Endodermal cell (in vitro differentiated cells): Measurements from ENCODE around the gene RUBCN. TPM values are rescaled to one million over a fixed set of nuclear protein-coding genes. Genes with fewer than 3 reads are reported as not detected.
"Not testable (repeated sequence)": the region's sequence is repeated elsewhere in the genome, so short reads cannot be mapped to it uniquely, and the experiment has no call there.

Source experiments
- DNase-seq: peaks from one replicate; pipeline ENCODE4 v3.0.0-alpha.2; 2017
- H3K27ac ChIP-seq: 2 replicates; pipeline ENCODE4 v1.5.1; 2013; ENCODE audit warnings: mild to moderate bottlenecking, low read depth, low read length, moderate library complexity
- H3K27me3 ChIP-seq: 2 replicates; pipeline ENCODE4 v1.6.1; 2013; ENCODE audit warnings: mild to moderate bottlenecking, low read length, moderate library complexity; ENCODE audit not compliant: insufficient read depth, control insufficient read depth, poor library complexity, severe bottlenecking
- H3K36me3 ChIP-seq: 2 replicates; pipeline ENCODE4 v1.7.0; 2013; ENCODE audit warnings: mild to moderate bottlenecking, low read length, moderate library complexity; ENCODE audit not compliant: control insufficient read depth, insufficient read depth
- H3K4me1 ChIP-seq: one replicate; pipeline ENCODE4 v1.7.0; 2013; ENCODE audit warnings: low read length; ENCODE audit not compliant: control insufficient read depth, insufficient read depth
- H3K4me3 ChIP-seq: 2 replicates; pipeline ENCODE4 v1.5.1; 2013; ENCODE audit warnings: mild to moderate bottlenecking, low read length, moderate library complexity
- H3K9ac ChIP-seq: 2 replicates; pipeline ENCODE4 v1.6.1; 2013; ENCODE audit warnings: mild to moderate bottlenecking, low read length, moderate library complexity; ENCODE audit not compliant: poor library complexity, severe bottlenecking; ENCODE audit errors: extremely low read depth
- H3K9me3 ChIP-seq: 2 replicates; pipeline ENCODE4 v1.6.1; 2013; ENCODE audit warnings: mild to moderate bottlenecking, low read length, moderate library complexity; ENCODE audit not compliant: control insufficient read depth
- H3K27ac Mint-ChIP-seq: 2 replicates; pipeline ENCODE4 v1.8.0; 2020; ENCODE audit warnings: mixed read lengths
- H3K27me3 Mint-ChIP-seq: 2 replicates; pipeline ENCODE4 v1.8.0; 2021; ENCODE audit warnings: mild to moderate bottlenecking, mixed read lengths; ENCODE audit not compliant: insufficient read depth
- H3K36me3 Mint-ChIP-seq: 2 replicates; pipeline ENCODE4 v1.8.0; 2020; ENCODE audit warnings: low read depth, mixed read lengths
- H3K4me1 Mint-ChIP-seq: 2 replicates; pipeline ENCODE4 v1.8.0; 2020; ENCODE audit warnings: mixed read lengths
- H3K4me3 Mint-ChIP-seq: 2 replicates; pipeline ENCODE4 v1.8.0; 2020; ENCODE audit warnings: mild to moderate bottlenecking, moderate library complexity, mixed read lengths
- H3K9me3 Mint-ChIP-seq: 2 replicates; pipeline ENCODE4 v1.8.0; 2020; ENCODE audit warnings: mild to moderate bottlenecking, mixed read lengths
- WGBS, 2 experiments: methylation state at CpG; one replicate each; pipeline versions ENCODE4 v1.1.5 to v1.1.7; 2013; ENCODE audit warnings: missing lambda C conversion rate in 2 of 2, mixed read lengths in 1 of 2; ENCODE audit not compliant: insufficient coverage in 1 of 2, insufficient read length in 1 of 2; 5-methylcytosine and 5-hydroxymethylcytosine counted together
- total RNA-seq, 2 donors: library from RNA; stranded (reverse); fragmentation: NEBNext Ultra II Directional in 1 of 2; extraction: Animal tissue kit (Norgen Biotek cat#: 25700) in 1 of 2; gene quantifications; 2 replicates in 1 of 2; 3 replicates in 1 of 2; pipeline ENCODE4 v1.2.1, GENCODE V29; 2021
- TF ChIP-seq, protein P1 (sequence below): fragments of 200-600 bp; sonication (generic); conservative IDR thresholded peaks from 2 replicates; pipeline ENCODE4 v1.5.0; 2021; ENCODE audit warnings: antibody characterized with exemption, mild to moderate bottlenecking

The RUBCN gene
- total RNA-seq, 2 donors from 2014 or later = 17.2 to 18.3 TPM

DNA sequence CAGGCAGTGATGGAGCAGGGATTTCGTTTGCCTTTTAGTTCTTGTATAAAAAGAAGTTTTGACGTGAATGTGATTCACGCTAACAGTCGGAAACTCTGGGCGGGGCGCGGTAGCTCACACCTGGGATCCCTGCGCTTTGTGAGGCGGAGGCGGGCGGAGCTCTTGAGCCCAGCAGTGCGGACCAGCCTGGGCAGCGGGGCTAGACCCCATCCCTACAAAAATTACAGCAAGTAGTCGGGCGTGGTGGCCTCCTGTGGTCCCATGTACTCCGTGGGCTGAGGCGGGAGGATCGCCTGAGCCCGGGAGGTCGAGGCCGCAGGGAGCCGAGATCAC, 81.7 kb downstream of the RUBCN start:
- not testable (repeated sequence) for H3K36me3 ChIP-seq, H3K9me3 Mint-ChIP-seq, H3K4me1 Mint-ChIP-seq, H3K27ac Mint-ChIP-seq, H3K4me3 Mint-ChIP-seq, H3K9ac ChIP-seq, H3K4me3 ChIP-seq, H3K9me3 ChIP-seq, H3K27me3 ChIP-seq, H3K27me3 Mint-ChIP-seq, H3K4me1 ChIP-seq, H3K36me3 Mint-ChIP-seq, DNase-seq, H3K27ac ChIP-seq
- no CpG with 5 or more reads among the region's 22 CpGs for WGBS, 2 experiments

GRCh38 chr3:197654090-197654997, 82.4 kb downstream of the RUBCN start:
- not testable (repeated sequence) for H3K27me3 Mint-ChIP-seq, H3K36me3 Mint-ChIP-seq, H3K9me3 ChIP-seq, H3K4me1 Mint-ChIP-seq, H3K4me1 ChIP-seq, H3K36me3 ChIP-seq, H3K4me3 ChIP-seq, H3K9ac ChIP-seq, H3K27ac ChIP-seq, H3K27ac Mint-ChIP-seq, H3K27me3 ChIP-seq, H3K9me3 Mint-ChIP-seq
- 1% methylated on average over 13 of the region's 100 CpGs; no CpG with 5 or more reads in 1 of the 2 experiments for WGBS, 2 experiments
- DNase-seq = peak; percentile 85
- TF ChIP-seq, protein P1, sequence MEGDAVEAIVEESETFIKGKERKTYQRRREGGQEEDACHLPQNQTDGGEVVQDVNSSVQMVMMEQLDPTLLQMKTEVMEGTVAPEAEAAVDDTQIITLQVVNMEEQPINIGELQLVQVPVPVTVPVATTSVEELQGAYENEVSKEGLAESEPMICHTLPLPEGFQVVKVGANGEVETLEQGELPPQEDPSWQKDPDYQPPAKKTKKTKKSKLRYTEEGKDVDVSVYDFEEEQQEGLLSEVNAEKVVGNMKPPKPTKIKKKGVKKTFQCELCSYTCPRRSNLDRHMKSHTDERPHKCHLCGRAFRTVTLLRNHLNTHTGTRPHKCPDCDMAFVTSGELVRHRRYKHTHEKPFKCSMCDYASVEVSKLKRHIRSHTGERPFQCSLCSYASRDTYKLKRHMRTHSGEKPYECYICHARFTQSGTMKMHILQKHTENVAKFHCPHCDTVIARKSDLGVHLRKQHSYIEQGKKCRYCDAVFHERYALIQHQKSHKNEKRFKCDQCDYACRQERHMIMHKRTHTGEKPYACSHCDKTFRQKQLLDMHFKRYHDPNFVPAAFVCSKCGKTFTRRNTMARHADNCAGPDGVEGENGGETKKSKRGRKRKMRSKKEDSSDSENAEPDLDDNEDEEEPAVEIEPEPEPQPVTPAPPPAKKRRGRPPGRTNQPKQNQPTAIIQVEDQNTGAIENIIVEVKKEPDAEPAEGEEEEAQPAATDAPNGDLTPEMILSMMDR = peak; percentile 23
- H3K4me3 Mint-ChIP-seq = peak overlapping the region; percentile 46

GRCh38 chr3:197652860-197653259, 83.8 kb downstream of the RUBCN start:
- H3K9me3 ChIP-seq, H3K4me3 Mint-ChIP-seq, H3K9me3 Mint-ChIP-seq, H3K4me1 ChIP-seq, H3K36me3 ChIP-seq, H3K27ac Mint-ChIP-seq, H3K9ac ChIP-seq, H3K4me3 ChIP-seq, DNase-seq, H3K27me3 ChIP-seq, H3K36me3 Mint-ChIP-seq, H3K4me1 Mint-ChIP-seq, H3K27me3 Mint-ChIP-seq, H3K27ac ChIP-seq: not testable (repeated sequence)
- 84% methylated on average over 1 of the region's 10 CpGs; no CpG with 5 or more reads in 1 of the 2 experiments for WGBS, 2 experiments

GRCh38 chr3:197647649-197648048, 89.1 kb downstream of the RUBCN start:
- H3K27ac Mint-ChIP-seq = not testable (repeated sequence)

DNA sequence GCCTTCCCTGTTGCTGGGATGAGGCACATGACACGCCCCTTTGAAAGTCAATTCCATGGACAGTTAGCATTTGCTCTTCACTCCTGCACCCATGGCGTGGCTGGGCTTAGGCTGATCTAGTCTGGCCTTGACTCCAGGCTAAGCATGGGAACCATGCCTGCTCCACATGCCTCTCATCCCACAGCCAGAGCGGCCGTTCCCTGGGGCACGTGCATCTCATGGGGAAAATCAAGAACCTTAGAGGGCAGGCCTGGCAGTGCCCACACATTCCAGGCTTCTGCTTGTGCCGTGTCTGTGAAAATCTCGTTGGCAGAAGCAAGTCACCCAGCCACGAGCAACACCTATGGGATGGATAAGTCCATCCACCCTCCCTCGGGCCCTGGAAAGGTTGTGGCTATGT, 89.5 kb downstream of the RUBCN start:
- H3K4me1 Mint-ChIP-seq, H3K4me3 ChIP-seq, H3K27me3 ChIP-seq, H3K27me3 Mint-ChIP-seq, H3K9me3 ChIP-seq, H3K36me3 ChIP-seq, H3K27ac Mint-ChIP-seq, H3K27ac ChIP-seq, H3K4me1 ChIP-seq, H3K9ac ChIP-seq, H3K4me3 Mint-ChIP-seq: not testable (repeated sequence)
- DNase-seq = peak; percentile 23
- WGBS, 2 experiments = 95% methylated on average over 8 of the region's 9 CpGs; no CpG with 5 or more reads in 1 of the 2 experiments
- H3K9me3 Mint-ChIP-seq = peaks cover 19% of the 10 kb centered on the region
- H3K36me3 Mint-ChIP-seq = peaks cover 21% of the 10 kb centered on the region

More at GRCh38 chr3:197647649-197648048, 89.1 kb downstream of the RUBCN start:
- H3K4me1 ChIP-seq, H3K27me3 ChIP-seq, H3K27ac ChIP-seq, H3K9me3 ChIP-seq, H3K36me3 ChIP-seq, H3K4me1 Mint-ChIP-seq, H3K9ac ChIP-seq, H3K27me3 Mint-ChIP-seq, H3K4me3 ChIP-seq, DNase-seq, H3K4me3 Mint-ChIP-seq: not testable (repeated sequence)
- peaks cover 21% of the 10 kb centered on the region for H3K36me3 Mint-ChIP-seq
- peaks cover 18% of the 10 kb centered on the region for H3K9me3 Mint-ChIP-seq
- WGBS, 2 experiments = 95% methylated on average over 4 of the region's 7 CpGs; no CpG with 5 or more reads in 1 of the 2 experiments

DNA sequence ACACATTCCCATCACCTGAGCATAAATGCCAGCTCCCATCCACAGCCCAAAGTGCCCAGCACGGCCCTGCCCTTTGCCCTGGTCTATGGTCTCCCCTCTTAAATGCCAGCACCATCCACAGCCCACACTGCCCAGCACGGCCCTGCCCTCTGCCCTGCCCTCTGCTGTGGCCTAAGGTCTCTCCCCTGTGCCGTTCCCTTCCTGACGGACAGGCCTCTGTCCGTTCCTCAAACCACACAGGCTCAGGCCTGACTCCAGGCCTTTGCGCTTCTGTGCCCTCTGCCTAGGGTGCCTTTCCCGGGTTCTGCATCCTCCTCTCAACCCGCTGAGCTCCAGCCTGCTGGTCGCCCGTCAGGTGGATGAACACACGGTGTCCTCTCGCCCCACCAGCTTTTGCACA, 90.4 kb downstream of the RUBCN start:
- H3K9me3 Mint-ChIP-seq = peaks cover 27% of the 10 kb centered on the region
- not testable (repeated sequence) for H3K9ac ChIP-seq, H3K4me3 ChIP-seq, H3K4me1 ChIP-seq, H3K9me3 ChIP-seq, H3K27ac ChIP-seq, H3K4me1 Mint-ChIP-seq, H3K4me3 Mint-ChIP-seq, H3K36me3 ChIP-seq, DNase-seq, H3K27me3 ChIP-seq, H3K27me3 Mint-ChIP-seq, H3K27ac Mint-ChIP-seq
- 95 to 97% methylated on average over 7 to 12 of the region's 12 CpGs for WGBS, 2 experiments
- H3K36me3 Mint-ChIP-seq = peaks cover 25% of the 10 kb centered on the region
